Transverse colon (tissue), 4 donors: ENCODE measurements around the gene FAM13C. TPM values are rescaled to one million over a fixed set of nuclear protein-coding genes. Genes with fewer than 3 reads are reported as not detected.

Source experiments
- DNase-seq: peaks from one replicate; pipeline ENCODE4 v3.0.0-alpha.2; 2019
- H3K27ac ChIP-seq, 4 donors: fragments of 200-600 bp; sonication (generic); 2 replicates each; pipeline ENCODE4 v1.5.1; 2016 to 2018; ENCODE audit warnings: inconsistent platforms in 4 of 4
- H3K27me3 ChIP-seq: fragments of 200-600 bp; sonication (generic); 2 replicates; pipeline ENCODE4 v1.5.1; 2017; ENCODE audit warnings: inconsistent platforms
- H3K36me3 ChIP-seq, 4 donors: fragments of 200-600 bp; sonication (generic); 2 replicates each; pipeline ENCODE4 v1.5.1; 2017 to 2019; ENCODE audit warnings: inconsistent platforms in 4 of 4
- H3K4me1 ChIP-seq, 4 donors: fragments of 200-600 bp; sonication (generic); 2 replicates each; pipeline ENCODE4 v1.5.1; 2017 to 2020; ENCODE audit warnings: inconsistent platforms in 4 of 4
- H3K4me3 ChIP-seq, 4 donors: fragments of 200-600 bp; sonication (generic); 1 replicate in 1 of 4; 2 replicates in 3 of 4; pipeline versions ENCODE4 v1.5.1 to v1.6.1; 2017 to 2019; ENCODE audit warnings: inconsistent platforms in 4 of 4
- H3K9me3 ChIP-seq, 2 donors: fragments of 200-600 bp; sonication (generic); 2 replicates each; pipeline ENCODE4 v1.5.1; 2017 to 2019; ENCODE audit warnings: inconsistent platforms in 2 of 2
- EP300 ChIP-seq: sonication (generic); formaldehyde crosslinking; IDR thresholded peaks from one replicate; pipeline ENCODE4 v1.6.1; 2017; ENCODE audit warnings: antibody characterized with exemption, low read depth
- POLR2A ChIP-seq: fragments of 450-650 bp; IDR thresholded peaks from one replicate; pipeline ENCODE4 v1.6.1; 2016; ENCODE audit warnings: antibody characterized with exemption, mild to moderate bottlenecking, moderate library complexity
- POLR2AphosphoS5 ChIP-seq, 3 donors: sonication (generic); formaldehyde crosslinking; IDR thresholded peaks; one replicate each; pipeline ENCODE4 v1.6.1; 2016; ENCODE audit warnings: antibody characterized with exemption in 3 of 3
- WGBS, 2 donors: methylation state at CpG; one replicate each; pipeline ENCODE4 v1.1.5; 2018; ENCODE audit warnings: low coverage in 1 of 2; 5-methylcytosine and 5-hydroxymethylcytosine counted together
- in situ Hi-C, 4 donors: fragments of 200-750 bp; cut with MboI; loops; one replicate each; pipeline versions ENCODE4 v1.15.0 to v1.15.1; 2017; ENCODE audit warnings: low sequenced_read_pairs in 3 of 4, low pct_ligation_motif_present in 1 of 4, low pct_unique_long_range_greater_than_20kb in 1 of 4
- intact Hi-C: fragments of 100-400 bp; cut with DNase I; formaldehyde crosslinking; loops from one replicate; pipeline ENCODE4 v1.15.1; 2023; ENCODE audit warnings: low total_unique reads
- total RNA-seq, 4 donors: library from RNA; depleted of rRNA; stranded (reverse); fragments of >200 nt; gene quantifications; one replicate each; pipeline ENCODE4 v1.1.0, GENCODE V29; 2016
- TF ChIP-seq, protein P1 (sequence below), 5 experiments: fragments of 200-600 bp in 3 of 5; fragments of 450-650 bp in 2 of 5; sonication (generic) in 3 of 5; IDR thresholded peaks; 1 replicate in 2 of 5; 2 replicates in 3 of 5; pipeline ENCODE4 v1.5.1; 2016 to 2017; ENCODE audit warnings: antibody characterized with exemption in 5 of 5, inconsistent platforms in 3 of 5, mild to moderate bottlenecking in 2 of 5, moderate library complexity in 1 of 5

Gene FAM13C
- total RNA-seq, 4 donors from 2014 or later = 5.6 to 9.7 (median 6.1) TPM

DNA sequence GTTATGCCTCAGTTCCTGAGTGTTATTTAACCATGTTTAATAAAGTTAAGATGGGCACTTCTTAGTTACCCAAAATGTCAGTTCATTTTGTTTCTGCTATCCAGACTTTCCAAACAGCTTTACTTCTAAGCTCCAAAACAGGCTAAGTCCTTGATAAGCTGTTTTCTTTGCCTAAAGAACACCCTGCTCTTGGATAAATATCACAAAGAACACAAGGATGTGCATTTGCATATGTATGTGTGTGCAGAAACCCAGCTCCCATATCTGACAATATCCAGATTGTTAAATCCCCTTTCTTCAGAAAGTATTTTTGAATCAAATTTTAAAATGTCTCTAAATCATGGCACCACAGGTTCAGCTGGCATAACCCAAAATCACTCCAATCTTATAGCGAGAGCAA is 19.6 kb downstream of the FAM13C start:
- H3K4me3 ChIP-seq = no peak overlapping the region
- in situ Hi-C loops (no loop called here), intact Hi-C loops (no loop called here)
- H3K36me3 ChIP-seq = no peaks in the 10 kb centered on the region
- H3K27ac ChIP-seq = no peak overlapping the region
- WGBS, 2 donors = 94 to 100% methylated on average over 1 of the region's 1 CpG
- no peak for TF ChIP-seq POLR2A
- TF ChIP-seq POLR2AphosphoS5 (IDR thresholded peaks at IDR 0.05) = no peak
- TF ChIP-seq, protein P1, sequence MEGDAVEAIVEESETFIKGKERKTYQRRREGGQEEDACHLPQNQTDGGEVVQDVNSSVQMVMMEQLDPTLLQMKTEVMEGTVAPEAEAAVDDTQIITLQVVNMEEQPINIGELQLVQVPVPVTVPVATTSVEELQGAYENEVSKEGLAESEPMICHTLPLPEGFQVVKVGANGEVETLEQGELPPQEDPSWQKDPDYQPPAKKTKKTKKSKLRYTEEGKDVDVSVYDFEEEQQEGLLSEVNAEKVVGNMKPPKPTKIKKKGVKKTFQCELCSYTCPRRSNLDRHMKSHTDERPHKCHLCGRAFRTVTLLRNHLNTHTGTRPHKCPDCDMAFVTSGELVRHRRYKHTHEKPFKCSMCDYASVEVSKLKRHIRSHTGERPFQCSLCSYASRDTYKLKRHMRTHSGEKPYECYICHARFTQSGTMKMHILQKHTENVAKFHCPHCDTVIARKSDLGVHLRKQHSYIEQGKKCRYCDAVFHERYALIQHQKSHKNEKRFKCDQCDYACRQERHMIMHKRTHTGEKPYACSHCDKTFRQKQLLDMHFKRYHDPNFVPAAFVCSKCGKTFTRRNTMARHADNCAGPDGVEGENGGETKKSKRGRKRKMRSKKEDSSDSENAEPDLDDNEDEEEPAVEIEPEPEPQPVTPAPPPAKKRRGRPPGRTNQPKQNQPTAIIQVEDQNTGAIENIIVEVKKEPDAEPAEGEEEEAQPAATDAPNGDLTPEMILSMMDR (IDR thresholded peaks at IDR 0.05) = no peak
- TF ChIP-seq EP300 = no peak
- peaks cover 0 to 3% (median 1%) of the 10 kb centered on the region in 4 donors for H3K4me1 ChIP-seq
- DNase-seq = no peak
- no peaks in the 10 kb centered on the region for H3K9me3 ChIP-seq
- H3K27me3 ChIP-seq = no peaks in the 10 kb centered on the region

DNA sequence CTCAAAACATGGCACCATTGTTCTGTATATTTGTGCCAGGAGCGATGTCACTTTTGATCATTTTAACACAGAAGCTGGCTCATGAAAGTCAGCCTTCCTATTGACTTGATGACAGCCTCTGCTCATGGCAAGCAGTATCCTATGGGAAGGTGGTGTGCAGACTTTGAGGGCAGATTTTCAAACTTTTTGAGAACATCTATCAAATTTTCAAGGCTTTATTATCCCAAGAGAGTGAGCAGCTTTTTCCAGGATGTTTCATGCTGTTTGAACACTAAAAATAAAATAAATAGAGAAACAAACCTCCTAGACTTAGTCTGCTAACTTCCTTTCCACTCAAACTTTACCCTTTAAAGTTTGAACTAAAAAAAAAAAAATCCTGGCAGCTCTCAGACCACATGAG is 20.3 kb downstream of the FAM13C start:
- in situ Hi-C loops (no loop called here), intact Hi-C loops (no loop called here)
- Histone ChIP-seq H3K36me3 (no peaks in the 10 kb centered on the region), H3K27ac (no peak overlapping the region), H3K4me1 (peaks cover 2 to 9% (median 8%) of the 10 kb centered on the region in 4 donors), H3K27me3 (no peaks in the 10 kb centered on the region), H3K4me3 (no peak overlapping the region), H3K9me3 (no peaks in the 10 kb centered on the region)
- DNase-seq = no peak
- 96% methylated on average over 1 of the region's 1 CpG; no CpG with 5 or more reads in 1 of the 2 donors for WGBS, 2 donors
- TF ChIP-seq EP300 (no peak), POLR2AphosphoS5 (IDR thresholded peaks at IDR 0.05) (no peak)

DNA sequence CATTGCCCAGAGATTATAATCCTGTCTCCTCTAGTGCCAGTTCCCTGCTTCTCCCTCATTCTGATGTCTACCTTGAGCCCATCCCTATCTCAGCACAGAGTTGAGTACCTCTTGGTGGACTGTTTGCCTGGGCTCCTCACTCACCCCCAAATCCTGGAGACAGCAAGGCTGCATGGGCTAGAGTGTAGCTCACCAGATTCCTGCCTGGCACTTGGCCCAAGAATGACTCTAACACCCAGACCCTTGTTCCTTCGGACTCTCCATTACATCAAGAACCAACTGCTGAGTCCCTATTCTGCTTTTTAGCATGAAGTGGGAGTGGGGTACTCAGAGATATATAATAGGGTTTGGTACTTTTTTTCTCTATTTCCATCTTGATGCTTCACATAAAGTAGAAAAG is 22.1 kb downstream of the FAM13C start:
- WGBS, 2 donors = 88% methylated on average over 1 of the region's 1 CpG; no CpG with 5 or more reads in 1 of the 2 donors
- H3K9me3 ChIP-seq = no peaks in the 10 kb centered on the region
- intact Hi-C loops = no loop called here
- H3K27me3 ChIP-seq = no peaks in the 10 kb centered on the region
- in situ Hi-C loops = no loop called here
- H3K4me1 ChIP-seq = peaks cover 9 to 17% (median 14%) of the 10 kb centered on the region in 4 donors
- H3K27ac ChIP-seq = no peak overlapping the region
- no peak overlapping the region for H3K4me3 ChIP-seq
- no peak for DNase-seq
- no peaks in the 10 kb centered on the region for H3K36me3 ChIP-seq
- TF ChIP-seq POLR2AphosphoS5 (IDR thresholded peaks at IDR 0.05) = no peak
- TF ChIP-seq POLR2A = no peak
- no peak for TF ChIP-seq EP300
- TF ChIP-seq, protein P1 (IDR thresholded peaks at IDR 0.05) = no peak

DNA sequence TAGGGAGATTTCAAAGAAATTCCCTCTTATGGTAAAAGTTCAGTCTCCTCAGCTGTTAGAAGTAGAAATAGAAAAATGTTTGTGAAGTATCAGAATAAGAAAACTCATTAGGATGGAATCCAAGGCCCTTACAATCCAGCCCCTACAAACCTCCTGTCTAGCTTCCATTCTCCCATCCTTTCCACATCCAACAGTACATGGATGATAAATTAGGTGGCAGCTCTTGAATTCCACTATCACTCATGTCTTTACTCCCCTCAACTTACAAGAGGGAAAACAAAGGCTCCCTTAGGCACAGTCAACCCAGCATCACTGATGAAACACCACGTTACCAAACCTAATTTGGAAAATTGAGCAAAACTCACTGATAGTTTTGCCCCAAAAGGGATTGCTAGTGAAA is 23.0 kb downstream of the FAM13C start:
- in situ Hi-C loops (no loop called here), intact Hi-C loops (no loop called here)
- no peaks in the 10 kb centered on the region for H3K27me3 ChIP-seq
- H3K4me1 ChIP-seq = peaks cover 9 to 17% (median 14%) of the 10 kb centered on the region in 4 donors
- TF ChIP-seq, protein P1 (IDR thresholded peaks at IDR 0.05) = no peak
- no peak for TF ChIP-seq POLR2AphosphoS5 (IDR thresholded peaks at IDR 0.05)
- TF ChIP-seq EP300 = no peak
- TF ChIP-seq POLR2A = no peak
- H3K27ac ChIP-seq = peak overlapping the region in 1 of 4 donors; percentile 28
- WGBS, 2 donors = 71 to 100% methylated on average over 1 of the region's 1 CpG
- no peaks in the 10 kb centered on the region for H3K9me3 ChIP-seq
- H3K36me3 ChIP-seq = no peaks in the 10 kb centered on the region
- no peak for DNase-seq
- H3K4me3 ChIP-seq = no peak overlapping the region

DNA sequence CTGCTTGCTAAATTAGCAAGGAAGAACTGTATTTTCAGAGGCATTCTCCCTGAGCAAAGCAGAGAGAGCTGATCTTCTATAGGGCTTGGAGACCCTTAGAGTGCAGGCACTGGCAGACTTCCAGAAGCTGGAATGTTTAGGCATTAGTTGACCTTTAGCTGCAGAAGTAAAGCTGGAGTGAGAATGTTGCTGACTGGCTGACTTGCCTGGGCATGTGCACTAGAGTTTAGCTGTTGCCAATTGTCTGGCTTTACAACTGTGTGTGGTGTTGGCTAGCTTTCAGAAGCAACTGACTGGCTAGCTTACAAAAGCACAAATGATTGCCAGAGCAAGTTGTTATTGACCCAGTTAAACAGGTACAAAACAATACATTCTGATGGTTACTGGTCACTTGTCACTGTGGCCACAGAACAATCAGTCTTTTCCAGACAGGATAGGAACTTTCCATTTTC is 25.1 kb downstream of the FAM13C start:
- Histone ChIP-seq H3K4me3 (no peak overlapping the region), H3K9me3 (no peaks in the 10 kb centered on the region), H3K27me3 (no peaks in the 10 kb centered on the region), H3K4me1 (peaks cover 9 to 29% (median 14%) of the 10 kb centered on the region in 4 donors), H3K36me3 (no peaks in the 10 kb centered on the region), H3K27ac (peak overlapping the region; percentile 22 to 66 (median 56))
- no peak for TF ChIP-seq EP300
- no peak for TF ChIP-seq POLR2A
- TF ChIP-seq, protein P1 (IDR thresholded peaks at IDR 0.05) = no peak
- TF ChIP-seq POLR2AphosphoS5 (IDR thresholded peaks at IDR 0.05) = peak in 1 of 3 donors; percentile 22
- intact Hi-C loops (no loop called here), in situ Hi-C loops (no loop called here)
- peak; percentile 32 for DNase-seq
